Spleen (tissue), 11 donors: ENCODE measurements around the gene SVOP. TPM values are rescaled to one million over a fixed set of nuclear protein-coding genes. Genes with fewer than 3 reads are reported as not detected.

Source experiments
- DNase-seq: peaks from one replicate; pipeline ENCODE4 v3.0.0-alpha.2; 2020
- H3K27ac ChIP-seq, 8 donors: fragments of 200-600 bp; sonication (generic) in 7 of 8; 1 replicate in 4 of 8; 2 replicates in 4 of 8; pipeline versions ENCODE4 v1.5.0 to v1.8.0; 2016 to 2021; ENCODE audit warnings: inconsistent platforms in 4 of 8, mild to moderate bottlenecking in 4 of 8, moderate library complexity in 1 of 8
- H3K27me3 ChIP-seq, 7 donors: fragments of 200-600 bp; sonication (generic) in 6 of 7; replicated peaks in 1 of 7; 1 replicate in 4 of 7; 2 replicates in 3 of 7; pipeline versions ENCODE4 v1.5.0 to v1.8.0; 2016 to 2021; ENCODE audit warnings: inconsistent platforms in 3 of 7, mild to moderate bottlenecking in 1 of 7
- H3K36me3 ChIP-seq, 6 donors: fragments of 200-600 bp; sonication (generic) in 5 of 6; 1 replicate in 4 of 6; 2 replicates in 2 of 6; pipeline versions ENCODE4 v1.5.0 to v1.8.0; 2016 to 2021; ENCODE audit warnings: inconsistent platforms in 2 of 6
- H3K4me1 ChIP-seq, 6 donors: fragments of 200-600 bp; sonication (generic) in 5 of 6; 1 replicate in 3 of 6; 2 replicates in 3 of 6; pipeline versions ENCODE4 v1.5.0 to v1.8.0; 2016 to 2021; ENCODE audit warnings: inconsistent platforms in 3 of 6
- H3K4me3 ChIP-seq, 8 donors: fragments of 200-600 bp; sonication (generic) in 7 of 8; 1 replicate in 4 of 8; 2 replicates in 4 of 8; pipeline versions ENCODE4 v1.5.0 to v1.8.0; 2016 to 2021; ENCODE audit warnings: inconsistent platforms in 4 of 8, mild to moderate bottlenecking in 4 of 8, moderate library complexity in 2 of 8
- H3K9me3 ChIP-seq, 8 donors: fragments of 200-600 bp; sonication (generic) in 7 of 8; 1 replicate in 4 of 8; 2 replicates in 4 of 8; pipeline versions ENCODE4 v1.5.0 to v1.8.0; 2016 to 2021; ENCODE audit warnings: inconsistent platforms in 4 of 8
- CTCF ChIP-seq, 11 experiments: fragments of 200-600 bp in 7 of 11; fragments of 450-650 bp in 4 of 11; sonication (generic) in 4 of 11; IDR thresholded peaks in 8 of 11; conservative IDR thresholded peaks in 3 of 11; 1 replicate in 7 of 11; 2 replicates in 4 of 11; pipeline versions ENCODE4 v1.4.0 to v1.8.0; 2016 to 2021; ENCODE audit warnings: antibody characterized with exemption in 11 of 11, inconsistent platforms in 4 of 11, mild to moderate bottlenecking in 1 of 11
- POLR2A ChIP-seq, 3 donors: fragments of 450-650 bp; IDR thresholded peaks; one replicate each; pipeline ENCODE4 v1.5.1; 2017; ENCODE audit warnings: antibody characterized with exemption in 3 of 3, mild to moderate bottlenecking in 1 of 3
- POLR2AphosphoS5 ChIP-seq, 3 donors: sonication (generic); formaldehyde crosslinking; IDR thresholded peaks; one replicate each; pipeline ENCODE4 v1.5.1; 2017; ENCODE audit warnings: antibody characterized with exemption in 3 of 3
- WGBS, 5 donors: extraction: QIAGEN DNeasy Blood & Tissue Kit in 3 of 5; methylation state at CpG; one replicate each; pipeline versions ENCODE4 v1.1.5 to v1.1.7; 2013 to 2018; 5-methylcytosine and 5-hydroxymethylcytosine counted together
- intact Hi-C: fragments of 100-400 bp; cut with DNase I; formaldehyde crosslinking; loops from one replicate; pipeline ENCODE4 v1.15.0; 2023; ENCODE audit warnings: low total_unique reads
- polyA plus RNA-seq, 3 donors: library from polyadenylated mRNA; stranded (reverse); fragments of 200-250 nt; gene quantifications; one replicate each; pipeline ENCODE4 v1.2.1, GENCODE V29; 2013
- total RNA-seq, 7 donors: library from RNA; depleted of rRNA in 3 of 7; stranded (reverse); fragments of >200 nt in 3 of 7; fragmentation: NEBNext Ultra II Directional in 4 of 7; extraction: Animal tissue kit (Norgen Biotek cat#: 25700) in 4 of 7; gene quantifications; one replicate each; pipeline versions ENCODE4 v1.1.0 to v1.2.1, GENCODE V29; 2016 to 2021
- donor health status: healthy with polysubstance abuse.
- donor health status: DM: no; HTN: no; CAD: no; lungs with moderate emphysema.
- donor health status: DM: no; HTN: no; CAD: no.
- donor health status: Bipolar disorder and iron deficiency.
- donor health status: healthy.
- donor health status: DM: no; HTN: no; CAD: no.
- donor health status: DM: yes; HTN: yes; CAD: no.

Gene SVOP
- total and polyA plus RNA-seq, 10 donors = not detected

GRCh38 chr12:108895220-108895802 lies 125.6 kb downstream of the SVOP start:
- TF ChIP-seq CTCF (IDR thresholded peaks at IDR 0.05 in 8 of 11, conservative IDR thresholded peaks at IDR 0.05 in 3 of 11) (no peak), POLR2AphosphoS5 (IDR thresholded peaks at IDR 0.05) (no peak), POLR2A (IDR thresholded peaks at IDR 0.05) (no peak)
- intact Hi-C loops = no loop called here
- Histone ChIP-seq H3K9me3 (peaks cover 0 to 7% (median 5%) of the 10 kb centered on the region in 8 donors), H3K27me3 (peaks cover 0 to 9% (median 0%) of the 10 kb centered on the region in 7 donors), H3K4me1 (no peaks in the 10 kb centered on the region), H3K27ac (no peak overlapping the region), H3K36me3 (no peaks in the 10 kb centered on the region), H3K4me3 (no peak overlapping the region)
- DNase-seq = no peak
- WGBS, 5 donors = 65 to 95% (median 86%) methylated on average over 5 of the region's 5 CpGs

- DNase-seq = peak; percentile 17
- 71 to 94% (median 78%) methylated on average over 2 of the region's 2 CpGs for WGBS, 5 donors
These were observed 130.7 kb downstream of the SVOP start for GRCh38 chr12:108890208-108890607.

GRCh38 chr12:108888031-108888430 lies 132.8 kb downstream of the SVOP start:
- H3K27ac ChIP-seq = no peak overlapping the region
- no peaks in the 10 kb centered on the region for H3K36me3 ChIP-seq
- no peaks in the 10 kb centered on the region for H3K27me3 ChIP-seq
- peaks cover 0 to 12% (median 9%) of the 10 kb centered on the region in 8 donors for H3K9me3 ChIP-seq
- WGBS, 5 donors = 55 to 68% (median 59%) methylated on average over 6 of the region's 6 CpGs
- H3K4me3 ChIP-seq = no peak overlapping the region
- peaks cover 0 to 12% (median 2%) of the 10 kb centered on the region in 6 donors for H3K4me1 ChIP-seq
- TF ChIP-seq POLR2A (IDR thresholded peaks at IDR 0.05) = no peak
- no peak for TF ChIP-seq CTCF (IDR thresholded peaks at IDR 0.05 in 8 of 11, conservative IDR thresholded peaks at IDR 0.05 in 3 of 11)
- no peak for TF ChIP-seq POLR2AphosphoS5 (IDR thresholded peaks at IDR 0.05)
- DNase-seq = peak; percentile 43
- intact Hi-C loops = no loop called here

More at GRCh38 chr12:108890208-108890607, 130.7 kb downstream of the SVOP start:
- H3K9me3 ChIP-seq = peaks cover 0 to 12% (median 9%) of the 10 kb centered on the region in 8 donors
- no peaks in the 10 kb centered on the region for H3K36me3 ChIP-seq
- H3K27me3 ChIP-seq = no peaks in the 10 kb centered on the region
- no peak overlapping the region for H3K4me3 ChIP-seq
- H3K4me1 ChIP-seq = no peaks in the 10 kb centered on the region
- intact Hi-C loops = no loop called here
- no peak overlapping the region for H3K27ac ChIP-seq
- no peak for TF ChIP-seq POLR2A (IDR thresholded peaks at IDR 0.05)
- no peak for TF ChIP-seq POLR2AphosphoS5 (IDR thresholded peaks at IDR 0.05)
- TF ChIP-seq CTCF (IDR thresholded peaks at IDR 0.05 in 8 of 11, conservative IDR thresholded peaks at IDR 0.05 in 3 of 11) = no peak

GRCh38 chr12:108886873-108887629 lies 133.8 kb downstream of the SVOP start:
- DNase-seq = peak; percentile 17
- Histone ChIP-seq H3K36me3 (no peaks in the 10 kb centered on the region), H3K4me1 (peaks cover 0 to 12% (median 2%) of the 10 kb centered on the region in 6 donors), H3K27ac (no peak overlapping the region), H3K27me3 (no peaks in the 10 kb centered on the region), H3K4me3 (no peak overlapping the region), H3K9me3 (peaks cover 0 to 12% (median 9%) of the 10 kb centered on the region in 8 donors)
- TF ChIP-seq CTCF (IDR thresholded peaks at IDR 0.05 in 8 of 11, conservative IDR thresholded peaks at IDR 0.05 in 3 of 11) (no peak), POLR2A (IDR thresholded peaks at IDR 0.05) (no peak), POLR2AphosphoS5 (IDR thresholded peaks at IDR 0.05) (no peak)
- intact Hi-C loops = no loop called here
- WGBS, 5 donors = 75 to 86% (median 85%) methylated on average over 8 to 9 of the region's 9 CpGs
